Measurements from ENCODE around the gene EDDM3A.
A peak's percentile ranks its signal among the peaks of the same experiment; 100 is the strongest.
"Not testable (repeated sequence)": the region's sequence is repeated elsewhere in the genome, so short reads cannot be mapped to it uniquely, and the experiment has no call there.

EDDM3A gene

GRCh38 chr14:20745571-20746358 lies at the start of gene EDDM3A:
Gene EDDM3A (plus strand): TSS chr14:20745887. CDS start chr14:20747581, 1,694 bp downstream.
- DNase-seq = no peak

- no peak for DNase-seq
Measured at GRCh38 chr14:20696764-20697163, 48.9 kb upstream of the EDDM3A start.

GRCh38 chr14:20697273-20698017 lies 48.2 kb upstream of the EDDM3A start:
- peak; percentile 79 for DNase-seq

- DNase-seq = no peak
Measured at GRCh38 chr14:20698018-20698329, 47.7 kb upstream of the EDDM3A start.

GRCh38 chr14:20698934-20699333 lies 46.8 kb upstream of the EDDM3A start:
- no peak for DNase-seq

- no peak for DNase-seq
Measured at GRCh38 chr14:20699931-20700330, 45.8 kb upstream of the EDDM3A start.

GRCh38 chr14:20700965-20701364 lies 44.7 kb upstream of the EDDM3A start:
- DNase-seq = not testable (repeated sequence)

GRCh38 chr14:20706657-20707355 lies 38.9 kb upstream of the EDDM3A start:
- DNase-seq = no peak

GRCh38 chr14:20707622-20708021 lies 38.1 kb upstream of the EDDM3A start:
- DNase-seq = no peak

- DNase-seq = no peak
Measured at GRCh38 chr14:20711261-20711660, 34.4 kb upstream of the EDDM3A start.

- DNase-seq = no peak
Measured at GRCh38 chr14:20711685-20712084, 34.0 kb upstream of the EDDM3A start.

GRCh38 chr14:20712904-20713303 lies 32.8 kb upstream of the EDDM3A start:
- DNase-seq = no peak

- DNase-seq = no peak
Measured at GRCh38 chr14:20714593-20715250, 31.0 kb upstream of the EDDM3A start.

- DNase-seq = no peak
Measured at GRCh38 chr14:20719777-20720176, 25.9 kb upstream of the EDDM3A start.

GRCh38 chr14:20720741-20721140 lies 24.9 kb upstream of the EDDM3A start:
- DNase-seq = no peak

- DNase-seq = no peak
Measured at GRCh38 chr14:20722016-20722415, 23.7 kb upstream of the EDDM3A start.

- no peak for DNase-seq
Measured at GRCh38 chr14:20723488-20723887, 22.2 kb upstream of the EDDM3A start.

GRCh38 chr14:20726121-20726520 lies 19.6 kb upstream of the EDDM3A start:
- not testable (repeated sequence) for DNase-seq

- DNase-seq = no peak
Measured at GRCh38 chr14:20726531-20726930, 19.2 kb upstream of the EDDM3A start.

GRCh38 chr14:20730891-20731290 lies 14.8 kb upstream of the EDDM3A start:
- no peak for DNase-seq

- DNase-seq = no peak
Measured at GRCh38 chr14:20732477-20732876, 13.2 kb upstream of the EDDM3A start.

- DNase-seq = no peak
Measured at GRCh38 chr14:20732979-20733635, 12.6 kb upstream of the EDDM3A start.

All from KG1 (cell line).